HL-60 (cell line): ENCODE results near the gene TSEN2.

Source experiments
- GABPA ChIP-seq: IDR thresholded peaks from 2 replicates; pipeline ENCODE4 v1.6.1; 2012; ENCODE audit warnings: low read depth
- POLR2AphosphoS5 ChIP-seq: IDR thresholded peaks from 2 replicates; pipeline ENCODE4 v1.6.1; 2012; ENCODE audit warnings: low read depth
- TF ChIP-seq, protein P1 (sequence below): IDR thresholded peaks from one replicate; pipeline ENCODE4 v1.5.1; 2011; ENCODE audit warnings: low read length, control low read depth, inconsistent platforms; ENCODE audit not compliant: insufficient read depth

- TF ChIP-seq, protein P1, sequence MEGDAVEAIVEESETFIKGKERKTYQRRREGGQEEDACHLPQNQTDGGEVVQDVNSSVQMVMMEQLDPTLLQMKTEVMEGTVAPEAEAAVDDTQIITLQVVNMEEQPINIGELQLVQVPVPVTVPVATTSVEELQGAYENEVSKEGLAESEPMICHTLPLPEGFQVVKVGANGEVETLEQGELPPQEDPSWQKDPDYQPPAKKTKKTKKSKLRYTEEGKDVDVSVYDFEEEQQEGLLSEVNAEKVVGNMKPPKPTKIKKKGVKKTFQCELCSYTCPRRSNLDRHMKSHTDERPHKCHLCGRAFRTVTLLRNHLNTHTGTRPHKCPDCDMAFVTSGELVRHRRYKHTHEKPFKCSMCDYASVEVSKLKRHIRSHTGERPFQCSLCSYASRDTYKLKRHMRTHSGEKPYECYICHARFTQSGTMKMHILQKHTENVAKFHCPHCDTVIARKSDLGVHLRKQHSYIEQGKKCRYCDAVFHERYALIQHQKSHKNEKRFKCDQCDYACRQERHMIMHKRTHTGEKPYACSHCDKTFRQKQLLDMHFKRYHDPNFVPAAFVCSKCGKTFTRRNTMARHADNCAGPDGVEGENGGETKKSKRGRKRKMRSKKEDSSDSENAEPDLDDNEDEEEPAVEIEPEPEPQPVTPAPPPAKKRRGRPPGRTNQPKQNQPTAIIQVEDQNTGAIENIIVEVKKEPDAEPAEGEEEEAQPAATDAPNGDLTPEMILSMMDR: no peak
- TF ChIP-seq POLR2AphosphoS5: no peak
- TF ChIP-seq GABPA: no peak
Observed at GRCh38 chr3:12541625-12542024, 57.3 kb downstream of the TSEN2 start.
